Epithelial cell of proximal tubule (primary cell): ENCODE results near the gene TEAD3. TPM values are rescaled to one million over a fixed set of nuclear protein-coding genes. Genes with fewer than 3 reads are reported as not detected.
"Not testable (repeated sequence)": the region's sequence is repeated elsewhere in the genome, so short reads cannot be mapped to it uniquely, and the experiment has no call there.

Source experiments
- DNase-seq: peaks from one replicate; pipeline ENCODE4 v3.0.0-alpha.2; 2011; ENCODE audit warnings: low read depth
- H3K4me3 ChIP-seq: 2 replicates; pipeline ENCODE4 v1.5.1; 2011; ENCODE audit warnings: low read depth, mild to moderate bottlenecking, low read length
- CTCF ChIP-seq: conservative IDR thresholded peaks from 2 replicates; pipeline ENCODE4 v1.5.1; 2012; ENCODE audit warnings: low read depth, mild to moderate bottlenecking, low read length
- total RNA-seq: library from RNA; depleted of rRNA; stranded (reverse); fragments of >200 nt; gene quantifications from 2 replicates; pipeline ENCODE4 v1.2.3, GENCODE V29; 2015

TEAD3 gene
- total RNA-seq, 1 donor from 2014 or later = 19.1 TPM

- TF ChIP-seq CTCF = no peak
- no peak overlapping the region for H3K4me3 ChIP-seq
- DNase-seq = no peak
These were observed 60.6 kb downstream of the TEAD3 start for GRCh38 chr6:35436071-35436857.

- TF ChIP-seq CTCF = no peak
- H3K4me3 ChIP-seq = no peak overlapping the region
- no peak for DNase-seq
These were observed 61.6 kb downstream of the TEAD3 start for GRCh38 chr6:35435074-35435837.

GRCh38 chr6:35432702-35433101, 64.2 kb downstream of the TEAD3 start:
- not testable (repeated sequence) for DNase-seq, H3K4me3 ChIP-seq

GRCh38 chr6:35432291-35432690, 64.6 kb downstream of the TEAD3 start:
- no peak for TF ChIP-seq CTCF
- no peak overlapping the region for H3K4me3 ChIP-seq
- DNase-seq = no peak

GRCh38 chr6:35429463-35429862, 67.4 kb downstream of the TEAD3 start:
- no peak for DNase-seq
- no peak for TF ChIP-seq CTCF
- H3K4me3 ChIP-seq = no peak overlapping the region

GRCh38 chr6:35428421-35429149, 68.3 kb downstream of the TEAD3 start:
- DNase-seq = no peak

More at GRCh38 chr6:35428421-35429149, 68.3 kb downstream of the TEAD3 start:
- no peak overlapping the region for H3K4me3 ChIP-seq
- TF ChIP-seq CTCF = no peak
